HepG2 (cell line): ENCODE data around the gene POLR3H. TPM values are rescaled to one million over a fixed set of nuclear protein-coding genes. Genes with fewer than 3 reads are reported as not detected.

Experiments used
- ATF4 ChIP-seq, 2 experiments: fragments of 450-650 bp in 1 of 2; sonication (generic) in 1 of 2; formaldehyde crosslinking; IDR thresholded peaks; 2 replicates each; pipeline versions ENCODE4 v1.5.0 to v1.8.0; 2020 to 2022; ENCODE audit warnings: mild to moderate bottlenecking in 1 of 2, missing genetic modification reagents in 1 of 2
- FOXA3 ChIP-seq: IDR thresholded peaks from 2 replicates; pipeline ENCODE4 v1.6.1; 2016; ENCODE audit warnings: missing genetic modification reagents, missing compliant biosample characterization
- KMT2A ChIP-seq: sonication (generic); formaldehyde crosslinking; IDR thresholded peaks from 2 replicates; pipeline ENCODE4 v1.4.0; 2020; ENCODE audit warnings: missing genetic modification reagents
- MBD4 ChIP-seq: IDR thresholded peaks from 2 replicates; pipeline ENCODE4 v1.6.1; 2012; ENCODE audit warnings: low read length, inconsistent platforms, borderline replicate concordance
- MLX ChIP-seq: IDR thresholded peaks from 2 replicates; pipeline ENCODE4 v1.6.1; 2016
- MXD1 ChIP-seq: sonication (generic); formaldehyde crosslinking; IDR thresholded peaks from 2 replicates; pipeline ENCODE4 v1.4.0; 2020; ENCODE audit warnings: mild to moderate bottlenecking, missing genetic modification reagents
- NCOA1 ChIP-seq: sonication (generic); formaldehyde crosslinking; IDR thresholded peaks from 2 replicates; pipeline ENCODE4 v1.9.0; 2021; ENCODE audit warnings: missing genetic modification reagents
- NFYB ChIP-seq: sonication (generic); formaldehyde crosslinking; IDR thresholded peaks from 2 replicates; pipeline ENCODE4 v1.4.0; 2020; ENCODE audit warnings: missing genetic modification reagents
- ZBTB40 ChIP-seq, 2 experiments: fragments of 450-650 bp in 1 of 2; sonication (generic) in 1 of 2; formaldehyde crosslinking in 1 of 2; IDR thresholded peaks; 2 replicates each; pipeline versions ENCODE4 v1.6.1 to v1.8.0; 2016 to 2022; ENCODE audit warnings: antibody characterized with exemption in 1 of 2, mild to moderate bottlenecking in 1 of 2, missing genetic modification reagents in 1 of 2
- ZNF766 ChIP-seq: sonication (generic); formaldehyde crosslinking; IDR thresholded peaks from 2 replicates; pipeline ENCODE4 v1.5.0; 2020; ENCODE audit warnings: missing genetic modification reagents, borderline replicate concordance
- polyA plus RNA-seq, 8 experiments: library from polyadenylated mRNA; depleted of rRNA in 3 of 8; stranded (reverse) in 7 of 8; unstranded in 1 of 8; fragments of >200 nt; fragmentation: Illumina TruSeq in 4 of 8; extraction: Trizol in 4 of 8; gene quantifications; 2 replicates each; pipeline versions ENCODE4 v1.2.1 to v1.2.3, GENCODE V29; 2011 to 2016; ENCODE audit warnings: low read depth in 4 of 8, missing spikeins in 1 of 8, mixed read lengths in 1 of 8; ENCODE audit not compliant: insufficient read depth in 1 of 8
- total RNA-seq, 5 experiments: library from RNA; depleted of rRNA; stranded (reverse); fragments of >200 nt; fragmentation: Illumina TruSeq; extraction: Trizol; gene quantifications; 2 replicates each; pipeline ENCODE4 v1.2.3, GENCODE V29; 2016; ENCODE audit warnings: low read depth in 1 of 5

POLR3H gene
- total and polyA plus RNA-seq, 2 of the 13 experiments (the other 11 are each of a cell fraction or from before 2014, with no cell fraction given) = 10.3 to 28.6 TPM

GRCh38 chr22:41543854-41544670, at the start of gene POLR3H (continued):
- TF ChIP-seq ZBTB40 (IDR thresholded peaks at IDR 0.05) (no peak), ZBTB40 (CRISPR knock-in tag; IDR thresholded peaks at IDR 0.05) (peak; percentile 39; the same call in 1 of the 2 replicates), MXD1 (peak; percentile 81), FOXA3 (CRISPR knock-in tag) (0 out of 2 replicates have a peak, but pooled peaks have one; percentile 19), NFYB (CRISPR knock-in tag) (peak; percentile 84), KMT2A (CRISPR knock-in tag) (peak; percentile 62; the same call in 1 of the 2 replicates), ZNF766 (0 out of 2 replicates have a peak, but pooled peaks have one; percentile 20), NCOA1 (0 out of 2 replicates have a peak, but pooled peaks have one; percentile 20), MBD4 (no peak), ATF4 (CRISPR knock-in tag; IDR thresholded peaks at IDR 0.05) (no peak), MLX (CRISPR knock-in tag) (no peak)
